ENCODE results near the gene GPAM. TPM values are rescaled to one million over a fixed set of nuclear protein-coding genes. Genes with fewer than 3 reads are reported as not detected.
A peak's percentile ranks its signal among the peaks of the same experiment; 100 is the strongest.

GPAM gene
- total RNA-seq (2013; cell fraction: nucleolus; rRNA removed): 18.6 TPM in 2 replicates
- 8.2 and 8.8 TPM in 2 replicates for total RNA-seq (2014; rRNA removed)
- total RNA-seq (2014; rRNA removed; fragmentation: Illumina TruSeq; extraction: Trizol): 8.8 and 9.4 TPM in 2 replicates
- 9.2 and 9.5 TPM in 2 replicates for total RNA-seq (2021)
- polyA plus RNA-seq (2011; ENCODE audit: low read depth): 2.2 TPM
- polyA plus RNA-seq (2011; rRNA removed): 8.6 and 10.7 TPM in 2 replicates
- polyA plus RNA-seq (2011; cell fraction: cytosol; rRNA removed): 3.8 and 3.9 TPM in 2 replicates
- polyA plus RNA-seq (2011; cell fraction: nucleus; rRNA removed): 11.8 and 13.2 TPM in 2 replicates
- 2.6 and 2.9 TPM in 2 replicates for polyA plus RNA-seq (2012)
- 8.2 and 9.2 TPM in 2 replicates for polyA plus RNA-seq (2014; fragmentation: Illumina TruSeq; extraction: Trizol)
- 1 to 10 TPM; 3.3 to 5.7 TPM for polyA plus RNA-seq (2014; fragmentation: Nextera tagmentation; extraction: Ambion mirVana)
- polyA plus RNA-seq (2014; rRNA removed): 4.6 and 5.0 TPM in 2 replicates
- 1 to 10 TPM; 6.3 to 6.6 TPM for polyA plus RNA-seq (2016; fragmentation: Nextera tagmentation; extraction: Ambion mirVana)
- 11.2 and 12.9 TPM in 2 replicates for polyA minus RNA-seq (2011; rRNA and poly(A)+ RNA removed)
- polyA minus RNA-seq (2011; cell fraction: cytosol; rRNA and poly(A)+ RNA removed): 2.5 and 3.4 TPM in 2 replicates
- polyA minus RNA-seq (2011; cell fraction: nucleus; rRNA and poly(A)+ RNA removed): 12.1 and 14.6 TPM in 2 replicates
- percentile 76 among the genes with signal in this experiment for Bru-seq, nascent RNA
- percentile 56 among the genes with signal in this experiment for BruChase-seq, experiment 1, labeled RNA remaining after a 6-hour chase
- percentile 67 among the genes with signal in this experiment for BruChase-seq, experiment 2, labeled RNA remaining after a 2-hour chase
- long read RNA-seq, experiment 1, partial matches to known transcripts: 0 of 1 reads
- long read RNA-seq, experiment 1, other reads (novel, unspliced or antisense): 1 of 1 reads
- long read RNA-seq, experiment 2, full-length matches to known transcripts: 1 of 13 reads
- long read RNA-seq, experiment 2, partial matches to known transcripts: 8 of 13 reads
- long read RNA-seq, experiment 2, other reads (novel, unspliced or antisense): 4 of 13 reads

GRCh38 chr10:112183329-112184051 is at the start of gene GPAM:
Gene GPAM (minus strand): TSS chr10:112183765. CDS start chr10:112181784, 1,981 bp downstream.
- peaks cover 3% of the 10 kb centered on the region; the same call in 2 of the 3 replicates for H3K9me3 ChIP-seq (replicated peaks; ENCODE audit: control insufficient read depth, insufficient read depth, low read length)
- 1% methylated on average over 46 of the region's 46 CpGs for WGBS (ENCODE audit: insufficient coverage, insufficient replicate concordance, low lambda C conversion rate, missing lambda C conversion rate)
- peaks cover 4% of the 10 kb centered on the region for H3K79me2 ChIP-seq (ENCODE audit: control insufficient read depth, insufficient read depth, low read length)
- ChIA-PET SMC1A (ENCODE audit: uncharacterized antibody, unreplicated experiment) (interaction anchor here (0.6 to 2.6 kb wide), 9 partner anchors 12 to 217 kb away, joined by 3 to 11 read pairs (median 3); no protein-coding TSS in a partner anchor), RAD21 (ENCODE audit: unreplicated experiment) (interaction anchor here (0.8 to 1.3 kb wide), 2 partner anchors 20 to 251 kb away, joined by 3 read pairs; no protein-coding TSS in a partner anchor), CTCF (interaction anchor here (0.9 to 3.4 kb wide), 7 partner anchors 11 to 288 kb away, joined by 3 to 14 read pairs (median 5); partner anchors contain the start of genes VTI1A and ZDHHC6), POLR2A (interaction anchor here (0.5 to 1.3 kb wide), 2 partner anchors 12 to 203 kb away, joined by 3 to 4 read pairs; no protein-coding TSS in a partner anchor)
- peak within 1 kb of the TSS; percentile 73 for H3K27ac ChIP-seq (ENCODE audit: control insufficient read depth, insufficient read depth)
- peak; percentile 97 for ATAC-seq
- peak within 1 kb of the TSS; percentile 83 for H3K9ac ChIP-seq (ENCODE audit: control insufficient read depth, insufficient read depth, low read length)
- intact Hi-C loops (cut with micrococcal nuclease; ENCODE audit: unreplicated experiment): loop anchor here (5.0 to 10.0 kb wide), 2 partner anchors 124 to 271 kb away; no protein-coding TSS in a partner anchor
- H3K4me1 ChIP-seq (ENCODE audit: control insufficient read depth, insufficient read depth, low read length): no peaks in the 10 kb centered on the region
- DNase-seq (ENCODE audit: low read depth, low spot score): peak; percentile 60
- no peaks in the 10 kb centered on the region for H3K27me3 ChIP-seq (replicated peaks in 1 of 2; ENCODE audit: control insufficient read depth in 2 of 2, insufficient read depth in 2 of 2, low read length in 1 of 2)
- peak within 1 kb of the TSS; percentile 95 for H3K4me2 ChIP-seq (ENCODE audit: control insufficient read depth, insufficient read depth)
- H4K20me1 ChIP-seq (ENCODE audit: control insufficient read depth, insufficient read depth): no peaks in the 10 kb centered on the region
- H3K36me3 ChIP-seq (ENCODE audit: control insufficient read depth in 2 of 2, insufficient read depth in 2 of 2, low read length in 1 of 2): no peaks in the 10 kb centered on the region; a peak in 1 of 4 replicates
- peak within 1 kb of the TSS; percentile 84 for H3K4me3 ChIP-seq
- in situ Hi-C loops (cut with MboI): no loop called here
- no peak for FAIRE-seq
- BruUV-seq (replicated peaks): no TSS peak
- H2AFZ ChIP-seq (ENCODE audit: control insufficient read depth, low read depth, low read length): peak within 1 kb of the TSS; percentile 99
- peak; percentile 99 for TF ChIP-seq TCF3 (IDR thresholded peaks at IDR 0.05; ENCODE audit: borderline replicate concordance, insufficient read depth, low read depth, low read length)
- TF ChIP-seq NKRF (conservative IDR thresholded peaks at IDR 0.05): peak; percentile 86
- peak; percentile 69 for TF ChIP-seq CHD2 (IDR thresholded peaks at IDR 0.05; ENCODE audit: borderline replicate concordance, low read depth, low read length)
- TF ChIP-seq RAD21 (IDR thresholded peaks at IDR 0.05; ENCODE audit: insufficient read depth, low read depth, low read length): no peak
- TF ChIP-seq KDM1A (IDR thresholded peaks at IDR 0.05; ENCODE audit: borderline replicate concordance): no peak
- TF ChIP-seq RELB (IDR thresholded peaks at IDR 0.05; ENCODE audit: low read depth): peak; percentile 89
- TF ChIP-seq SUPT20H (IDR thresholded peaks at IDR 0.05; ENCODE audit: borderline replicate concordance, control insufficient read depth, low read depth, low read length): no peak
- no peak for TF ChIP-seq ZNF622 (IDR thresholded peaks at IDR 0.05)
- no peak for TF ChIP-seq FOXK2 (IDR thresholded peaks at IDR 0.05)
- TF ChIP-seq ZNF217 (IDR thresholded peaks at IDR 0.05): no peak
- TF ChIP-seq CEBPB (IDR thresholded peaks at IDR 0.05; ENCODE audit: borderline replicate concordance in 1 of 2, low read depth in 2 of 2, low read length in 2 of 2): peak in 1 of 2 experiments; percentile 50; a peak in 1 of 4 replicates
- peak; percentile 42; the same call in 1 of the 2 replicates for TF ChIP-seq ATF7 (IDR thresholded peaks at IDR 0.05; ENCODE audit: low read depth)
- TF ChIP-seq STAT3 (IDR thresholded peaks at IDR 0.05; ENCODE audit: low read depth, low read length): no peak
- no peak for TF ChIP-seq E2F4 (IDR thresholded peaks at IDR 0.05; ENCODE audit: low read depth, low read length)
